ENCODE data around the gene MAB21L3.

Gene MAB21L3

GRCh38 chr1:116110567-116111523 lies at the start of gene MAB21L3:
TSS of gene MAB21L3 (plus strand) at chr1:116111399. CDS start at chr1:116112616, 1,217 bp downstream.
- no peak for DNase-seq (ENCODE audit: low read depth)

- DNase-seq (ENCODE audit: low read depth) = peak; percentile 18
Measured at GRCh38 chr1:116062201-116062600, 49.0 kb upstream of the MAB21L3 start.

GRCh38 chr1:116064616-116065015 lies 46.6 kb upstream of the MAB21L3 start:
- peak; percentile 28 for DNase-seq (ENCODE audit: low read depth)

DNA sequence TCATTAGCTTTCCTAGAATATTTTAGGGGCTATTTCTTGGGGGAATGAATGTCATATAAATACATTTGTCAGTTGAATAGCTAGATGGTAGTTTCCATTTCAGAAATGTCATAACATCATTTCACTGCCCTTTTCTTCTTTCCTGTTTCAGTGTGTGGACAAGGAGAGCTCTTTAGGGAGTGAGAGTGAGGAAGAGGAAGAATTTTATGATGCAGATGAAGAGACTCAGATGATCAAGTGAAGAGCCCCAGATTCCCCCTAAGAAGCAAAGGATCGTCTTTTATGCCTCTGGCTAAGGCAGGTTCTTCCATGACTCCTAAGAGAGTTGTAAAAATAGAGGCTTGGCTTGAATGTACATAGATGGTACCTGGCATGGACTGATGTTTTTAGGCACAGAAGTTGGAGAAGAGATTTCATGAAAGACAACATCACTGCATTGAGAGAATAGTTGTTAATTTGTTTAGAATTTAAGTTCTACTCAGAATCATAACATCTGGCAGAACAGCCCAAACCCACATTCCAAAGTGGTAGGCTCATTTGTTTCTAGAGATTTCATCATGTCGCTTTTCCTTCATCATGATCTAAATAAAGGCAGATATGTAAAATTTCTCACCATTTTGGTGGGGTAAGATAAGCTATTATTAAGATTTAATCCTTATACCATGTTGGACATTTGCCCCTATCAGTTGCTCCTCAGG lies 44.2 kb upstream of the MAB21L3 start:
- peak; percentile 75 for DNase-seq (ENCODE audit: low read depth)

- peak; percentile 78 for DNase-seq (ENCODE audit: low read depth)
Measured at GRCh38 chr1:116067566-116067890, 43.7 kb upstream of the MAB21L3 start.

GRCh38 chr1:116075575-116075974 lies 35.6 kb upstream of the MAB21L3 start:
- no peak for DNase-seq (ENCODE audit: low read depth)

DNA sequence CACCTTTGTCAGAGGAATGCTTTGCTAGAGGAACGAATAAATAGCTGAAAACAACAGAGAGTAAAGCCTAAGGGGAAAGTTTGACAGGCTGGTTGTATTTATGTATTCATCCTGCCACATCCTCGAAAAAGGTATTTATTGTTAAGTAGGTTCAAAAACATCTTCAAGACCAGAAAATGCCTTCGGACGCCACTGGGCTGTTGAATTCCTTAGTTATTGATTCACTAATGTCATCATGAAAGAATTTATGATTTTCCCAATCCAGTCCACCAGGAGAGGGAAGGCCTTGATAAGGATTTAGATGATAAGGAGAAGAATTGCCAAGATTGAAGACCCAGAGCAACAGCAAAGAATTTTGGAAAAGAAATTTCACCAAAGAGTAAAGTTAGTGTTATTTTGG lies 35.2 kb upstream of the MAB21L3 start:
- peak; percentile 8 for DNase-seq (ENCODE audit: low read depth)

GRCh38 chr1:116076831-116077230 lies 34.4 kb upstream of the MAB21L3 start:
- DNase-seq (ENCODE audit: low read depth) = peak; percentile 6

- DNase-seq (ENCODE audit: low read depth) = no peak
Measured at GRCh38 chr1:116078699-116079223, 32.4 kb upstream of the MAB21L3 start.

DNA sequence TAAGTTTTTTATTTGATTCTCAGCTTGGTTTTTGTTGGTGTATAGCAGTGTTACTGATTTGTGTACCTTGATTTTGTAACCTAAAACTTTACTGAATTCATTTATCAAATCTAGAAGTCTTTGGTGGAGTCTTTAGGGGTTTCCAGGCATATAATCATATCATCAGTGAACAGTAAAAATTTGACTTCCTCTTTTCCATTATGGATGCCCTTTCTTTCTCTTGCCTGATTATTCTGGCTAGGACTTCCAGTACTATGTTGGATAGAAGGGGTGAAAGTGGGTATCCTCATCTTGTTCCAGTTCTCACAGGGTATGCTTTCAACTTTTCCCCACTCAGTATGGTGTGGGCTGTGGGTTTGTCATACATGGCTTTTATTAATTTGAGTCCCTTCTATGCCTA lies 23.6 kb upstream of the MAB21L3 start:
- DNase-seq (ENCODE audit: low read depth) = no peak

DNA sequence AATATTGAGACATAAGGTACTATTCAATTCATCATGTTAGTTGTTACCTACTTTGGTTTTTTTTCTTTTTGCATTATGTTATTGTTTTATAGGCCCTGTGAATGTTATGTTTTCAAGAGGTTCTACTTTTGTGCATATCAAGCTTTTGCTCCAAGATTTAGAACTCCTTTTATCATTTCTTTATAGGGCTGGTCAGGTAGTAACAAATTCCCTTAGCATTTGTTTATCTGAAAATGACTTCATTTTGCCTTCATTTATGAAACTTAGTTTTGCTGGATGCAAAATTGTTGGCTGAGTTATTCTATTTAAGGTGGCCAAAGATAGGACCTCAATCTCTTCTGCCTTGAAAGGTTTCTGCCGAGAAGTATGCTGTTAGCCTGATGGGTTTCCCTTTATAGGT lies 21.3 kb upstream of the MAB21L3 start:
- DNase-seq (ENCODE audit: low read depth) = no peak

DNA sequence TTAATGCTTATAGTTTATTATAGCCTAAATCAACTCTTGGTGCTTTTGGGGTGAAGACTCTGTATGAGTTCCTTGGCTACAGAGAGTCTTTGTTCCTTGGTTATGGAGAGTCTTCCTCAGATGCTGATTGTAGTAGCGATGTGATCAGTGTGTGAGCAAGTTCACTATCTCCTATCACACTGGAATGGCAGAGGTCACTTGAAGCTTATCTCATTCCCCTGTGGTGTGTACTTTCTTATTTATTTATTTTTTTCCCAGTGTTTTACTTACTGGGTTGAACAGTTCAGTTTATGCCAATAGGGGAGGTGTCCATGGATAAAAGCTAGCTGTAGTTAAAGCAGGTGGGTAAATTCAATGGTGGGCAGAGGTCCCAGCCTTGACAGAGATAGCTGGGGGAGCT lies 20.1 kb upstream of the MAB21L3 start:
- no peak for DNase-seq (ENCODE audit: low read depth)

DNA sequence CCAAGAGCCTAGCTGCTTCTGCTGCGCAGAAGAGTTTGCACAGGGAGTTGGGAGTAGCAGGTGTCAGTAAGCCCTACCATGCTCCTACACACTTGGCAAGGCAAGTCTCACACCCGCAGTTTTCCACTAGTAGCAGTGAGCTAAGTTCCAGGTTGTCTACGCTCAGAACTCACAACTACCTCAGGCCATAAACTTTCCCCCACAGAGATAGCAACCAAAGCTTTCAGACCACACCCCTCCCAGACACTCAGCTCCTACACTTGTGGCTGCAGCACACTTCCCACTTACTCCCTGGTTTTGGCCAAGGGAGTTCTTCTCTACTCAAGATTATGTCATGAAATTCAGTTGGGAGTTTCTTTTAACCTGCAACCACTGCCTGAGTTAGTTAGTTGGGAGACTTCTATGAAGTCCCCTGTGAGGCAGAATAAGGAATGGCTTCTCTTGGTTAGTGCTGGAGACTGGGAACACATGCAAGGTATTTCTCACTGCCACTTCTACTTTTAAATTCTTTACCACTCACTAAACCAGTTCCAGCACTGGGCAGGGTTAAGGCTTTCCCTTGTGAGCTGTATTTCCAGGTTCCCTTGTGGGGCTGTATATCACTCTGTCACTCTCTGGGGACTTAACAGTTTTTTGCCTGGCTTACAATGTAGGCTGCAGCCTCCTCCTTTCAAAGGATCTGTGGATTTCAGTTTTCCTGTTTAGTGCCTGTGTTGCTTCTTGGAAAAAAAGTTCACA lies 18.3 kb upstream of the MAB21L3 start:
- DNase-seq (ENCODE audit: low read depth) = no peak

- no peak for DNase-seq (ENCODE audit: low read depth)
Measured at GRCh38 chr1:116095027-116095426, 16.2 kb upstream of the MAB21L3 start.

DNA sequence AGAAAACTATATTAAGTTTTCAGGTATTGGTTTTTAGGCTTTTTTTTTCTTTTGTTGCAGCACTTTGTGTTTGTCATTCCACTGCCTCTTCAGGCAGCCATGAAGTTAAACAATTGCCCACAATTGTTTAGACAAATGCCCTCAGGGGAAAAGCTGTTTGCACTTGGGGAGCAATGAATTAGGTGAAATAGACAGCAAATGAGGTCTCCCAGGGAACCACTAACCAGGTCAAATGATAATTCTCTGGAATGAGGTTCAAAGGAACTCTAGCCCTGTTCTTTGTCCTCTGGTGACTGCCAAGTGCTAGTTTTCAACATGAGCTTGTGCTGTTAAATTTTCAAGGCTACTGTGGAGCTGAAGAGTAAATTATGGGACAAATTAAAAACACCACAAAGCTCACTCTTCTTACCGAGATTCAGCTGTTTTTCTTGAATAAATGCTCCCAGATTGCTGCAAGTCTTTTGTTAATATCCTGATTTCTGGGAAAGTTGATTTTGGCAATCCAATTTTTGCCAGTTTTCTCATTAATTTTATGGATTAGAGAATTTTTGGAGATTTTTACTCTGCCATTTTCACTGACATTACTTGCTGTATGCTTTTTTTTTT lies 15.1 kb upstream of the MAB21L3 start:
- DNase-seq (ENCODE audit: low read depth) = no peak

DNA sequence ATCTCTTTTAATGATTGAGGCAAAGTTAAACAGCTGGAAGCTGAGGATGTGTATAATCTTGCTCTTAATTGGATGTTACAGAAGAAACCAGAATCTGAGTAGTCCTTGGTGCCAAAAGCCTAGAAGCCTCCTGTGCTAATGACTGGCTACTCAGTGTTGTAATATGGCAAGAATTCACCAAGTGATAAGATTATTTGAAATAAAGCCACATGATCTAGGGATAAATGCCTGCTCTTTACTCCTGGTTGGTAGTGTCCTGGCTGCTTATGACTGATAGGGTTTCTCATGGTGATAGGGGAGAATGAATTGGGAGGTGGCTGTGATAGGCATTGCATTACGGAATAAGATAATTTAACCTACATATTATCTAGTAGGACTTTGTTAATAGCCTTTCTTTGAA lies 13.6 kb upstream of the MAB21L3 start:
- DNase-seq (ENCODE audit: low read depth) = peak; percentile 39

DNA sequence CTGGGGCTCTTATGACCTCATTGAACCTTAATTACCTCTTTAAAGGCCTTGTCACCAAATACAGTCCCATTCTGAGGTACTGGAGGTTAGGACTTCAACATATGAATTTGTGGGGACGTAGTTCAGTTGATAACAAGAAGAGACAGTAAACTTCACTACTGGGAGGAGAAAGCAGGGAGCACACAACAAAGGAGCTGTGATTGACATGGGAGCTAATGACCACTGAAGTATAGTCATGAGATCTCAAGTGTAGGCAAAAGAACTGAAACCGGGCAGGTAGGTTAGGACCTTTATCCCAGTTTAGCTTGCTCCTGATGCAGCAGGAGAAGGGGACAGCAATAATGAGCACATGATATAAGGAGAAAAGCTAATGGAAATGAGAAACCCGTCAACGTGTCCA lies 11.8 kb upstream of the MAB21L3 start:
- no peak for DNase-seq (ENCODE audit: low read depth)

DNA sequence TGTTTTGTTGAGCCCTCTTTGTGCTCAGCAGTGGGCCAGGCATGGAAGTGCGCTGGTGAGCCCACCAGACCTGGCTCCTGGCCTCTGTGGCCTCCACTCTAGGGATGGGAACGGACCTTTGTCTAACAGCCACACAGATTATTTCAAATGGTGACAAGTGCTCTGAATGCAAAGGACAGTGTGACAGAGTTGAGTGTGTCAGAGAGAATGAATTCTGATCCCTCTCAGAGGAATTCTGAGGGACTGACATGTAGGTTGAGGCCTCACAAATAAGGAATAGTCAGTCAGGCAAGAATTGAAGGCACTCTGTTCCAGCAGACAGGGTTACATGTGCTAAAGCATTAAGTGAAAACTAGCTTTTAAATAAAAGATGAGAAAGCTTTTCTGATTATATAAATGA lies 11.3 kb upstream of the MAB21L3 start:
- no peak for DNase-seq (ENCODE audit: low read depth)

DNA sequence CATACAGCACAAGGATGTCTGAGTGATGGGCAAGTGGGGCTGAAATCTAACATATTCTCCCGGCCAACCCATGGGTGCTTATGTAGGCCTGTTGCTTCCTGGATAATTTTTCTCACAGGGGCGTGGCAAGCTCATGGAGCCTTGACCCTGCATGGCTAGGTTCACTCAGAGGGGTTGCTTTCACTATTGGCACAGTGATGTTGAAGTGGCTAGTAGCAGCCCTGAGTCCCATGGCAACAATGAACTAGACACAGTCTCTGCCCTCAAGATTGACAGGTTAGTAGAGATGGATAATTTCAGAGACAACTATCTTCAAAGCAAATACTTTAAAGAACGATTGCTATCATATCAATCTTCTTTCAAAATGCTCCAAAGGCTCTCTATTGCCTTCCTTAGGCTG lies 6.5 kb upstream of the MAB21L3 start:
- DNase-seq (ENCODE audit: low read depth) = no peak

DNA sequence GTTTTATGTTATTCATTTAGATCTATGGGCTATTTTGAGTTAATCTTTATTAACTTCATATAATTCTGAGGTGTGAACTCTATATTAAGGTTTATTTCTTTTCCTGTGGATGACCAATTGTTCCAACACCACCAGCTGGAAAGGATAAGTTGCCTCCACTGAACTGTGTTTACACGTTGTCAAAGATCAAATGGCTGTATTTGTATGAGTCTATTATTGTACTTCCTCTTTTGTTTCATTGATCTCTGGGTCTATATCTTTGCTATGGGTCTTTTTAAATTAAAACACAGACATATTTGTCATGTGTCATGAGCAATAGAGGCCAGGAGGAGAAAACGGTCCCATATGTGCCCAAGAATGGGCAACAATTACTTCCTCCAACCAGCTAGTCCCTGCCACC lies 5.2 kb upstream of the MAB21L3 start:
- DNase-seq (ENCODE audit: low read depth) = no peak

- DNase-seq (ENCODE audit: low read depth) = no peak
Measured at GRCh38 chr1:116106646-116107045, 4.6 kb upstream of the MAB21L3 start.

DNA sequence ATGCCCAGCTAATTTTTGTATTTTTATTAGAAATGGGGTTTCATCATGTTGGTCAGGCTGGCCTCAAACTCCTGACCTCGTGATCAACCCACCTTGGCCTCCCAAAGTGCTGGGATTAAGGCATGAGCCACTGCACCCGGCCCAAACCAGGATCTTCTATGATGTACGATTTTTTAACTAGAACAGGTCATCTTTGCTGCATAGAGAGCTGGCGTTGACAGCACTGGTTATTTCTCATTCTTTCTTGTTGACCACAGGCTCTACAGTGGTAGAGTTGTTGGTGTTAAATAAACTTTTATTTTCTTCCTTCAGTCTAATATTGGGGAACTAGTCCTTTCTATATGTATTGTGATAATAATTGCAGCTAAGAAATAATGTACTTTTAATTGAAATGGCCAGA lies 3.8 kb upstream of the MAB21L3 start:
- no peak for DNase-seq (ENCODE audit: low read depth)
